KMS-11 (cell line): ENCODE measurements around the gene NKX1-2.

Source experiments
- H2AFZ ChIP-seq: fragments of 200-600 bp; sonication (generic); 2 replicates; pipeline ENCODE4 v1.6.1; 2016; ENCODE audit warnings: antibody characterized with exemption, mixed run types, low read depth
- H3K27ac ChIP-seq: fragments of 200-600 bp; sonication (generic); 2 replicates; pipeline ENCODE4 v1.6.1; 2016; ENCODE audit warnings: mild to moderate bottlenecking, mixed run types
- H3K27me3 ChIP-seq: fragments of 200-600 bp; sonication (generic); 2 replicates; pipeline ENCODE4 v1.6.1; 2017; ENCODE audit warnings: mild to moderate bottlenecking, low read depth, mixed run types, moderate library complexity; ENCODE audit not compliant: insufficient read depth
- H3K36me3 ChIP-seq: fragments of 200-600 bp; sonication (generic); 2 replicates; pipeline ENCODE4 v1.6.1; 2017; ENCODE audit warnings: mild to moderate bottlenecking, mixed run types; ENCODE audit not compliant: insufficient read depth
- H3K4me1 ChIP-seq: fragments of 200-600 bp; sonication (generic); 2 replicates; pipeline ENCODE4 v1.6.1; 2016; ENCODE audit warnings: mild to moderate bottlenecking, low read depth, mixed run types; ENCODE audit not compliant: poor library complexity, severe bottlenecking
- H3K4me2 ChIP-seq: fragments of 200-600 bp; sonication (generic); 2 replicates; pipeline ENCODE4 v1.7.0; 2016; ENCODE audit warnings: mild to moderate bottlenecking, mixed run types
- H3K4me3 ChIP-seq: fragments of 200-600 bp; sonication (generic); IDR thresholded peaks from 2 replicates; pipeline ENCODE4 v1.6.1; 2017; ENCODE audit warnings: low read depth, low read length, mixed read lengths; ENCODE audit not compliant: insufficient read depth
- H3K79me2 ChIP-seq: fragments of 200-600 bp; sonication (generic); 2 replicates; pipeline ENCODE4 v1.6.1; 2016; ENCODE audit warnings: low read depth, mixed run types; ENCODE audit not compliant: insufficient read depth
- H3K9ac ChIP-seq: fragments of 200-600 bp; sonication (generic); 2 replicates; pipeline ENCODE4 v1.6.1; 2016; ENCODE audit warnings: mild to moderate bottlenecking, mixed run types
- H4K20me1 ChIP-seq: fragments of 200-600 bp; sonication (generic); 2 replicates; pipeline ENCODE4 v1.6.1; 2016; ENCODE audit warnings: mild to moderate bottlenecking, mixed run types; ENCODE audit not compliant: insufficient read depth
- CTCF ChIP-seq: fragments of 200-600 bp; sonication (generic); conservative IDR thresholded peaks from 2 replicates; pipeline ENCODE4 v1.6.1; 2017; ENCODE audit warnings: low read depth, mild to moderate bottlenecking, antibody characterized with exemption, low read length, moderate library complexity, mixed read lengths

NKX1-2 gene

DNA sequence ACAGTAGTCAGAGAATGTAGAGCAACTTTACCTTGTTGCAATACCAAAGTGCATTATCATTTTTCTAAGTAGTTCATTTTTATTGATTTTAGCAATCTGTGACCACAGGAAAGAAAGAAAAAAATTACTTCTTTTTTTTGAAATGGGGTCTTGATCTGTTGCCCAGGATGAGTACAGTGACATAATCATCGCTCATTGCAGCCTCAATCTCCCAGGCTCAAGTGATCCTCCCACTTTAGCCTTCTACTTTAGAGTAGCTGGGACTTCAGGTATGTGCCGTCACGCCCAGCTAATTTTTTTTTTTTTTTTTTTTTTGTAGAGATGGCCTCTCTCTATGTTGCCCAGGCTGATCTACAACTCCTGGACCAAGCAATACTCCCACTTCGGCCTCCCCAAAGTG, 19.8 kb downstream of the NKX1-2 start:
- H3K27ac ChIP-seq: no peak overlapping the region
- no peak overlapping the region for H3K9ac ChIP-seq
- no peak for TF ChIP-seq CTCF
- no peak overlapping the region for H2AFZ ChIP-seq
- no peaks in the 10 kb centered on the region for H3K36me3 ChIP-seq
- H4K20me1 ChIP-seq: no peaks in the 10 kb centered on the region
- no peaks in the 10 kb centered on the region for H3K27me3 ChIP-seq
- H3K4me3 ChIP-seq: no peak overlapping the region
- H3K4me2 ChIP-seq: no peak overlapping the region
- H3K4me1 ChIP-seq: peaks cover 5% of the 10 kb centered on the region
- H3K79me2 ChIP-seq: no peaks in the 10 kb centered on the region

- Histone ChIP-seq H4K20me1 (no peaks in the 10 kb centered on the region), H3K27me3 (no peaks in the 10 kb centered on the region), H2AFZ (no peak overlapping the region), H3K4me2 (no peak overlapping the region), H3K36me3 (no peaks in the 10 kb centered on the region), H3K4me3 (no peak overlapping the region), H3K27ac (no peak overlapping the region), H3K9ac (no peak overlapping the region), H3K4me1 (peaks cover under 1% of the 10 kb centered on the region), H3K79me2 (no peaks in the 10 kb centered on the region)
- TF ChIP-seq CTCF: no peak
Measured at GRCh38 chr10:124429576-124429975, 20.3 kb downstream of the NKX1-2 start.

DNA sequence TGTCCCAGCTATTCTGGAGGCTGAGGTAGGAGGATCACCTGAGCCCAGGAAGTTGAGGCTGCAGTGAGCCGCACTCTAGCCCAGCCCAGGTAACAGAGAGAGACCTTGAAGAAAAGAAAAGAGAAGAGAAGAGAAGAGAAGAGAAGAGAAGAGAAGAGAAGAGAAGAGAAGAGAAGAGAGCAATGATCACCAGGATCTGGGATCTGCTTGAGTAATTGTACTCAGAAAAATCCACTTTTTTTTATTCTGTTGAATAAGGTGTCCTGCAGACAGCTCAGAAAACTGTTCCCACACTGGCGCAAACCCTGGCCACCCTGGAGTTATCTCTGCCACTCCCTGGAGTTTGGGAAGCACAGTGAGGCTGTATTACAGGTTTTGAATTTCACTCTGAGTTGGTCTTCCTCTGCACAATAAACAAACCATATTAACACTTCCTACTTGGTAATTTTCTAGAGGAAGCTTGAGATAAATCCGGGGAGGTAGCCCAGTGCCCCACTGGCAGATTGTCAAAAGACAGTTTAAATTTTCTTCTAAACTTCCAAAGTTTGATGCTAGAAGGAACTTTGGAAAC, 21.5 kb downstream of the NKX1-2 start:
- no peak for TF ChIP-seq CTCF
- Histone ChIP-seq H3K27ac (no peak overlapping the region), H3K4me1 (no peaks in the 10 kb centered on the region), H3K4me3 (no peak overlapping the region), H3K79me2 (no peaks in the 10 kb centered on the region), H3K9ac (no peak overlapping the region), H3K27me3 (no peaks in the 10 kb centered on the region), H3K4me2 (no peak overlapping the region), H2AFZ (no peak overlapping the region), H4K20me1 (no peaks in the 10 kb centered on the region), H3K36me3 (no peaks in the 10 kb centered on the region)

DNA sequence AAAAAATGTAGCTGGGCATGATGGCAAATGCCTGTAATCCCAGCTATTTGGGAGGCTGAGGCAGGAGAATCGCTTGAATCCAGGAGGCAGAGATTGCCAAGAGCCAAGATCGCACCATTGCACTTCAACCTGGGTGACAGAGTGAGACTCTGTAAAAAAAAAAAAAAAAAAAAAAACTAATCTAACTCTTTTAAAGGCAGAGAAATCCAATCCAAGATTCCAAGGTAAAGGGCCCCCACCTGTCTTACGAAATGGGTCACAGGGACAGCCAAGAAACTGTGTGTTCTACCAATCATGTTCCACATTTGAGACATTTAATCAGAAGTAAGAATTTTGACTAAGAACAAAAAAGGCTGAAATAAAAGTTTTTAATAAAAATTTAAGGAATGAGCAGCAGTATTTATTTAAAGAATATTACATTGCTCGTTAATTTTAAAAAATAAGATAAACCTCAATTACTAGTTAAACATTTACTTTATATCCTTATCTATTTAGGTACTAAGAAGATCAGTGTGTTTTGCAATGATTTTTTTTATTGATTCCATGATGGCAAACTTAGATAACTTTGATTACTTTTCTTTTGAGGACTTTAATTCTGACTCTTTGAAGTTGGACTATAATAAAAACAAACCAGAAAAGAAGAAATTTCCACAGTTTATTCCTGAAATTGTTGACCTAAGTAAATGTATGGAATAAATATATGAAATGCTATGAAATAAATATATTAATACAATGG, 24.4 kb downstream of the NKX1-2 start:
- Histone ChIP-seq H2AFZ (no peak overlapping the region), H3K27ac (no peak overlapping the region), H3K36me3 (no peaks in the 10 kb centered on the region), H4K20me1 (no peaks in the 10 kb centered on the region), H3K4me3 (no peak overlapping the region), H3K4me2 (no peak overlapping the region), H3K9ac (no peak overlapping the region), H3K4me1 (no peaks in the 10 kb centered on the region), H3K79me2 (no peaks in the 10 kb centered on the region), H3K27me3 (no peaks in the 10 kb centered on the region)
- TF ChIP-seq CTCF: no peak
